Panc1 (cell line): ENCODE data around the gene PXMP2. TPM values are rescaled to one million over a fixed set of nuclear protein-coding genes. Genes with fewer than 3 reads are reported as not detected.

Source experiments
- ATAC-seq: fragments of 200-7000 bp; cut with Tn5 transposase; 2 replicates; pipeline ENCODE4 v1.9.1; 2020; ENCODE audit warnings: mild to moderate bottlenecking, moderate library complexity
- BruUV-seq: library from RNA; stranded (reverse); fragments of 400-500 nt; replicated peaks from 2 replicates; lab custom pipeline; 2021; lab: Mats Ljungman, UMichigan
- CTCF ChIA-PET: fragments of 300-600 bp; sonication (Branson Sonifier 250); formaldehyde crosslinking; loops from one replicate; lab custom pipeline; 2022; ENCODE audit warnings: antibody characterized with exemption; lab: Charles Lee
- POLR2A ChIA-PET: fragments of 300-600 bp; sonication (Branson Sonifier 250); formaldehyde crosslinking; loops from one replicate; lab custom pipeline; 2022; ENCODE audit warnings: antibody characterized with exemption; lab: Charles Lee
- DNase-seq: peaks from one replicate; pipeline ENCODE4 v3.0.0-alpha.2; 2010; ENCODE audit warnings: low read depth, low spot score
- H3K27ac ChIP-seq: 2 replicates; pipeline ENCODE4 v1.5.1; 2011; ENCODE audit warnings: mild to moderate bottlenecking, low read length, inconsistent platforms
- H3K27me3 ChIP-seq: fragments of 200-500 bp; sonication (Bioruptor generic); 2 replicates; pipeline ENCODE4 v1.6.0; 2014; ENCODE audit warnings: low read length, inconsistent platforms; ENCODE audit not compliant: control insufficient read depth, insufficient read depth
- H3K36me3 ChIP-seq: fragments of 200-500 bp; sonication (Bioruptor generic); 2 replicates; pipeline ENCODE4 v1.5.1; 2014; ENCODE audit warnings: inconsistent platforms, mild to moderate bottlenecking, low read length, moderate library complexity; ENCODE audit not compliant: control insufficient read depth, insufficient read depth
- H3K4me1 ChIP-seq: 2 replicates; pipeline ENCODE4 v1.5.1; 2011; ENCODE audit warnings: inconsistent platforms, mild to moderate bottlenecking, low read length, moderate library complexity; ENCODE audit not compliant: control insufficient read depth, insufficient read depth
- H3K4me3 ChIP-seq, 2 experiments: 2 replicates each; pipeline ENCODE4 v1.5.1; 2011 to 2012; ENCODE audit warnings: low read depth in 2 of 2, low read length in 2 of 2, mild to moderate bottlenecking in 2 of 2, inconsistent platforms in 1 of 2, moderate library complexity in 1 of 2
- H3K9me3 ChIP-seq: fragments of 200-500 bp; sonication (Bioruptor generic); 2 replicates; pipeline ENCODE4 v1.5.1; 2014; ENCODE audit warnings: low read depth, mild to moderate bottlenecking, inconsistent platforms, low read length, moderate library complexity; ENCODE audit not compliant: control insufficient read depth, insufficient read depth
- CTCF ChIP-seq: fragments of 450-650 bp; IDR thresholded peaks from 2 replicates; pipeline ENCODE4 v1.5.1; 2017; ENCODE audit warnings: mild to moderate bottlenecking
- POLR2AphosphoS5 ChIP-seq: IDR thresholded peaks from 2 replicates; pipeline ENCODE4 v1.6.1; 2012; ENCODE audit warnings: mild to moderate bottlenecking, low read depth, low read length, moderate library complexity
- REST ChIP-seq, 2 experiments: IDR thresholded peaks; 2 replicates each; pipeline ENCODE4 v1.6.1; 2011 to 2012; ENCODE audit warnings: low read depth in 2 of 2, control low read depth in 1 of 2, low read length in 1 of 2, mild to moderate bottlenecking in 1 of 2, moderate library complexity in 1 of 2; ENCODE audit not compliant: insufficient read depth in 1 of 2
- SIN3A ChIP-seq: IDR thresholded peaks from 2 replicates; pipeline ENCODE4 v1.6.1; 2012; ENCODE audit warnings: low read depth, mild to moderate bottlenecking, low read length, moderate library complexity, borderline replicate concordance; ENCODE audit not compliant: insufficient read depth
- TCF7L2 ChIP-seq: IDR thresholded peaks from 2 replicates; pipeline ENCODE4 v1.6.1; 2011; ENCODE audit warnings: mild to moderate bottlenecking, low read depth, low read length, inconsistent platforms
- in situ Hi-C: cut with HindIII; loops from 2 replicates; pipeline ENCODE4 v1.10.0; 2016; ENCODE audit warnings: low sequenced_read_pairs, low pct_unique_long_range_greater_than_20kb
- intact Hi-C: fragments of 100-400 bp; cut with micrococcal nuclease; formaldehyde crosslinking; loops from one replicate; pipeline ENCODE4 v1.10.0; 2022; ENCODE audit not compliant: unreplicated experiment
- total RNA-seq: library from RNA; stranded (reverse); gene quantifications from one replicate; pipeline ENCODE4 v1.2.1, GENCODE V29; 2021; ENCODE audit not compliant: unreplicated experiment

The PXMP2 gene
- total RNA-seq, 1 experiment from 2014 or later: 21.3 TPM

- no TSS peak for BruUV-seq
- CTCF ChIA-PET: no interaction called here
Measured at GRCh38 chr12:132740652-132741051, 53.3 kb downstream of the PXMP2 start.

GRCh38 chr12:132741620-132742019, 54.2 kb downstream of the PXMP2 start:
- ChIA-PET CTCF (no interaction called here), POLR2A (no interaction called here)
- no peak for ATAC-seq
- no peak for DNase-seq
- intact Hi-C loops: no loop called here
- H3K36me3 ChIP-seq: peaks cover 35% of the 10 kb centered on the region
- TF ChIP-seq TCF7L2: no peak
- TF ChIP-seq REST (IDR thresholded peaks at IDR 0.05; ENCODE audit: insufficient read depth in 1 of 2, low read depth in 2 of 2, low read length in 1 of 2): no peak
- TF ChIP-seq CTCF: no peak
- no peak for TF ChIP-seq POLR2AphosphoS5
- no peak for TF ChIP-seq SIN3A
- no peaks in the 10 kb centered on the region for H3K4me1 ChIP-seq
- H3K27ac ChIP-seq: no peak overlapping the region
- no peaks in the 10 kb centered on the region for H3K9me3 ChIP-seq
- H3K4me3 ChIP-seq: no peak overlapping the region
- BruUV-seq: no TSS peak
- no peaks in the 10 kb centered on the region for H3K27me3 ChIP-seq
- in situ Hi-C loops: no loop called here

More at GRCh38 chr12:132740652-132741051, 53.3 kb downstream of the PXMP2 start:
- Histone ChIP-seq H3K27me3 (no peaks in the 10 kb centered on the region), H3K4me1 (no peaks in the 10 kb centered on the region), H3K9me3 (no peaks in the 10 kb centered on the region), H3K27ac (no peak overlapping the region), H3K36me3 (peaks cover 30% of the 10 kb centered on the region), H3K4me3 (no peak overlapping the region)
- POLR2A ChIA-PET: no interaction called here
- in situ Hi-C loops (no loop called here), intact Hi-C loops (no loop called here)
- TF ChIP-seq CTCF (no peak), POLR2AphosphoS5 (no peak), REST (IDR thresholded peaks at IDR 0.05; ENCODE audit: insufficient read depth in 1 of 2, low read depth in 2 of 2, low read length in 1 of 2) (no peak), SIN3A (no peak), TCF7L2 (no peak)
- DNase-seq (no peak), ATAC-seq (no peak)
